GM03348 (cell line): ENCODE measurements around the gene BTNL9.
"Not testable (repeated sequence)": the region's sequence is repeated elsewhere in the genome, so short reads cannot be mapped to it uniquely, and the experiment has no call there.

Source experiments
- DNase-seq: peaks from one replicate; pipeline ENCODE4 v3.0.0; 2012; ENCODE audit warnings: low spot score

Gene BTNL9

GRCh38 chr5:181039931-181040630 lies at the start of gene BTNL9:
BTNL9 (plus strand) TSS chr5:181040266; CDS start chr5:181045490, 5,224 bp downstream.
- no peak for DNase-seq

DNA sequence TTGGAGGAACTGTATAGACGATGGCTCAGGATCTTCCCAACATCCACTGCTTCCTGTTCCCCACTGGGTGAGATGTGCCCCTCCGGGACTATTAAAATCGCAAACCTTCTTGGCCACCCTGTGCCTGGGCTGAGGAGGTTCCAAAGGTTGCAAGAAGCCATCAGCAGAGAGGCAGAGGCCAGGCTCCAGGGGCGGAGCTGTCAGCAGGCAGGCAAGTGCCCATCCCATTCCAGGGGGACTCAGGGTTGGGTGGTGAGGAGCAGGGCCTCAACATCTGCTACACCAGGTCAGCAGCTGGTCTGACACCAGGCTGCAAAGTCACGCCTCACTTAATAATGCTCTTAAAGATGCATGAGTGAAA lies 49.2 kb upstream of the BTNL9 start:
- DNase-seq = no peak

DNA sequence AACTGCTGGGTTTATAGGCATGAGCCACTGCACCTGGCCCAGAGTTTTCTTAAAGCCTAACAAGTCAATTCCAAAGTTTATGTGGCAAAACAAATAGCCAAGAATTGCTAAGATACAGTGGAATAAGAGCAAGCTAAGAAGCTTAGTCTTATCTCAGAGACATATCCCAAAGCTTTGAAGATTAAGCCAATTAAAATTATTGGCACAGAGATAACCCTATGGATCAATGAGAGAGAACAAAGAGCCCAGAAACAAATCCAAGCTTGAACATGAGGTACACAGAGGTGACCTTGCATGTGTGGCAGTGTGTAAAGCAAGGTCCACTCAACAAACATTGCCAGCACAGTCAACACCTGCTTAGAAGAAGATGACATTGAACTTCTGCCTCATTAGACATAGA lies 38.1 kb upstream of the BTNL9 start:
- DNase-seq = no peak

DNA sequence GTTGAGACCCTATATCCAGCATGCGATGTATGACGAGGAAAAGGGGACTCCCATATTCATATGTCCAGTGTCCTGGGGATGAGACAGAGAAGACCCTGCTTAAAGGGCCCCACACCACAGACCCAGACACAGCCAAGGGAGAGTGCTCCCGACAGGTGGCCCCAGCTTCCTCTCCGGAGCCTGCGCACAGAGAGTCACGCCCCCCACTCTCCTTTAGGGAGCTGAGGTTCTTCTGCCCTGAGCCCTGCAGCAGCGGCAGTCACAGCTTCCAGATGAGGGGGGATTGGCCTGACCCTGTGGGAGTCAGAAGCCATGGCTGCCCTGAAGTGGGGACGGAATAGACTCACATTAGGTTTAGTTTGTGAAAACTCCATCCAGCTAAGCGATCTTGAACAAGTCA lies 34.3 kb upstream of the BTNL9 start:
- no peak for DNase-seq

GRCh38 chr5:181008136-181008535 lies 31.9 kb upstream of the BTNL9 start:
- DNase-seq = no peak

- not testable (repeated sequence) for DNase-seq
Measured at GRCh38 chr5:181010018-181010417, 30.0 kb upstream of the BTNL9 start.

DNA sequence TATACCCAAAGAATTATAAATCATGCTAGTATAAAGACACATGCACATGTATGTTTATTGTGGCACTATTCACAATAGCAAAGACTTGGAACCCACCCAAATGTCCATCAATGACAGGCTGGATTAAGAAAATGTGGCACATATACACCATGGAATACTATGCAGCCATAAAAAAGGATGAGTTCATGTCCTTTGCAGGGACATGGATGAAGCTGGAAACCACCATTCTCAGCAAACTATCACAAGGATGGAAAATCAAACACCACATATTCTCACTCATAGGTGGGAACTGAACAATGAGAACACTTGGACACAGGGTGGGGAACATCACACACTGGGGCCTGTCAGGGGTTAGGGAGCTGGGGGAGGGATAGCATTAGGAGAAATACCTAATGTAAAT lies 25.4 kb upstream of the BTNL9 start:
- not testable (repeated sequence) for DNase-seq

DNA sequence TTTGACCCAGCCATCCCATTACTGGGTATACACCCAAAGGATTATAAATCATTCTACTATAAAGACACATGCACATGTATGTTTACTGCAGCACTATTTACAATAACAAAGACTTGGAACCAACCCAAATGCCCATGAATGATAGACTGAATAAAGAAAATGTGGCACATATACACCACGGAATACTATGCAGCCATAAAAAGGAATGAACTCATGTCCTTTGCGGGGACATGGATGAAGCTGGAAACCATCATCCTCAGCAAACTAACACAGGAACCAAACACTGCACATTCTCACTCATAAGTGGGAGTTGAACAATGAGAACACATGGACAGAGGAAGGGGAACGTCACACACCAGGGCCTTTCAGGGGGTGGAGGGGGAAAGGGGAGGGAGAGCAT lies 22.6 kb upstream of the BTNL9 start:
- not testable (repeated sequence) for DNase-seq

DNA sequence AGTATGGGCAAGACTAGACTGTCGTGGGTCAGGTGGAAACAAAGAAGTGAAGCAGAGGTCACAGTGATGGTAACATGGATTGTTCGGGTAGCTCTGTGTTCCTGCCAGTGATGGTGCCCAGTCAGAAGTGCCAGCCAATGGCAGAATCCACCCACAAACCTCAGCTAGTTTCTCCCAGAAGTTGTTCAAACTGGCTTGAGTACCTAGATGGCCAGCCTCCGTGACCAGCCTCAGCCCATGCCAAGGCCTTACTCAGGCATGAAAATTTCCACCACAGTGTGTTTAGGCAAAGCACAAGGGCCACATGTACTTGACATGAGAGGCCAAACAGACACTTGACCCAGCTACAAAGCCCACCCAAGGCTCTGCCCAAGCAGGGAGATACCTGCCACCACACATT lies 19.4 kb upstream of the BTNL9 start:
- DNase-seq = no peak

DNA sequence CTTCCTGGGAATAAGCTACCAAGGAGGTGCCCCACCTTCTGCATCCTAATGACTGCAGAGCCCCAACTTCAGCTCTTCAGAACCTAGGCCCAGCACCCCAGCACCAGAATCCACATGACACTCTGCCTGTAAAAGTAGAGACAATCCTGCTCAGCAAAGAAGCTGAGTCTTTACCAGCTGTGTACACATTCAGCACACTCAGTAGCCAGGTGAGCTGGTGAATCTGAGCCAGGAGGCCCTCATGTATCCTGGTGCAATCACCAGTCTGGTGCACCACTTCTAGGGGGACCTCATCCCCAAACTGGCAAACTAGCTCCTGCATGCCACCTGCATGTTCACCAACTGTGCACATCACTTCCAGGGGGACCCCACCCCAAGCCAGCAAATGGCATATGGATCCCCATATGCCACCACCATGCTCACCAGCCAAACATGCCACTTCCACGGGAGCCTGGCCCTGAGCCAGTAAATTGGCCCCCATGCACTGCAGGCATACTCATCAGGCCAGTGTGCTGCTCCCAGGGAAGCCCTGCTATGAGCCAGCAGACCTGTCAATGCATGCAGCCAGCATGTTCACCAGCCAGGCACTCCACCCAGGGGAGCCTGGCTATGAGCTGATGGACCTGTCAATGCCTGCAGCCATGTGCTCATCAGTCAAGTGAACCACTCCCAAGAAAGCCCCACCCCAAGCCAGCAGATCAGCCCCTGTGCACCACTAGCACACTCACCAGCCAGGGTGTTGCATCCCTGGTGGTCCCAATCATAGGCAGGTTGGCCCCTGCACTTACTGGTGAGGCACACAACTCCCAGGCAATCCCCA lies 15.6 kb upstream of the BTNL9 start:
- no peak for DNase-seq

GRCh38 chr5:181027452-181028031 lies 12.5 kb upstream of the BTNL9 start:
- DNase-seq = no peak

GRCh38 chr5:181028032-181028819 lies 11.8 kb upstream of the BTNL9 start:
- no peak for DNase-seq

GRCh38 chr5:181031716-181032115 lies 8.3 kb upstream of the BTNL9 start:
- DNase-seq = no peak

DNA sequence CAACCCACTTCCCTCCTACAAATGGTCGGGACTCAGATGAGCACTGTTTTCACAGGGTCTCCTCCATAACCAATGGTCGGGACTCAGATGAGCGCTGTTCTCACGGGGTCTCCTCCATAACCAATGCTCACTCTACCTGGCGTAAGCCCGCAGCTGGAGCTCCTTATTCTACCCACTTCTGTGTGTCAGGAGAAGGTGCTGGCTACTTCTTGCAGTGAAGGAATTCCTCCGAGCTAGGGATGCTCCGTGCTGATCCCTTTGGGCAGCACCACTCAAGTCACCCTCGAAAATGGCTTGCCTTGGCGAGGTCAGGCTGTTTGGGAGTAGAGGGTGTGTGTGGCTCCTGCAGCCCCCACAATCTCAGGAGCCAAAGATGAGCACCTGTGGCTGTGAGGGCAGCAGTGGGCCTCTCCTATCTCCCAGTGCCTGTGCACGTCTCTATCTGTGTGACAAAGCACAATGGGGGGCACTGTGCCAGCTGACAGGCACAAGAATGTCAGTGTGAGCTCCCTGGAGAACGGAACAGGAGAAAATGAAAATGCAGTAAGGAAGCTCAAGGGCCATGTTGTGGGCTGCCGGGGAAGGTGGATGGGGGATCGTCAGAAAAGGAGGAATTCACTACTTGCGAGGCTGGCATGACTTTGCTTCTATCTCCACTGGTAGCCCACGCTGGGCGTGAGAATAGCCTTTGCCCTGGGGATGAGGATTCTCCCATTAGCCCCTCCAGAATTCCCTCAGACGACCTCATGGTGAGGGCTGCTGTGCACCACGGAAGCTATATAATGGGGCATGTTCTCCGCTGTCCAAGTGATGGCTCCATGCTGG lies 3.9 kb upstream of the BTNL9 start:
- DNase-seq = no peak

DNA sequence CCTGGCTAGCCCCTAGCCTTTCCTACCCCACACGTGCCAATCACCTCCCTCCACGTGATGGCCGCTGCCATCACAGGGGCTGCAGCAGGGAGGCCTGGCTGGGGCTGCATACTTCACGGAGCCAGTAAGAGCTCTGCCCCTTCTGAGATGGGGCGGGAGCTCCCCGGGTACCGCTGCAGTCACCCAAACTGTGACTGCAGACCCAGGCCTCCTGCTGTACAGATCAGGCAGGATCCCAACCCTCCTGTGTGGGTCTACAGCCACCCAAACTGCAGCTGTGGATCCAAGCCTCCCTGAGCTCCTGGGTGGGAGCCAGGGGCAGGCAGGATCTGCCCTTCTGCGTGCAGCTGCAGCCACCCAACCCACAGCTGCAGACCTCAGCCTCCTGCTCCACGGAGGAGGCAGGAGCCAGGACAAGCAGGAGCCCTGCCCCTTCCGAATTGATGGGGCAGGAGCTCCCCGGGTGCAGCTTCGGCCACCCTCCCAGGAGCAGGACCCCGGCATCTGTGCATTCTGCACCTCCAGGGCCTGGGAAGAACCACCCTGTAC lies 3.2 kb upstream of the BTNL9 start:
- no peak for DNase-seq

GRCh38 chr5:181037365-181037861 lies 2.7 kb upstream of the BTNL9 start:
- no peak for DNase-seq

GRCh38 chr5:181039471-181039870 lies 595 bp upstream of the BTNL9 start:
- no peak for DNase-seq

DNA sequence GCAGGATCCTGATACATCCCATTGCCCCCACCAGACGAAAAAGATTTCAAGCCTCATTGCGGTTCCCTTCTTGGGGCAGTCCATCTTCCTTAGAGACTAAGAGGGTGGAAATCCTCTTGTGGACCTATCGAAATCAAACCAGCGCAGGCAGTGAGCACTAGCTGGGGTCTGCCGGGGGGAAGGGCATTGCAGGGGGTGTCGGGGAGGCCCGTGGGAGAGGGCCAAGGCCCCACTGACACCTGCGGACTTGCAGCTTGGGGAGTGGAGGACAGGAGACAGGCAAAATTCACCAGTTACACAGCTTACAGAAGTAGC lies 522 bp downstream of the BTNL9 start:
- DNase-seq = no peak

DNA sequence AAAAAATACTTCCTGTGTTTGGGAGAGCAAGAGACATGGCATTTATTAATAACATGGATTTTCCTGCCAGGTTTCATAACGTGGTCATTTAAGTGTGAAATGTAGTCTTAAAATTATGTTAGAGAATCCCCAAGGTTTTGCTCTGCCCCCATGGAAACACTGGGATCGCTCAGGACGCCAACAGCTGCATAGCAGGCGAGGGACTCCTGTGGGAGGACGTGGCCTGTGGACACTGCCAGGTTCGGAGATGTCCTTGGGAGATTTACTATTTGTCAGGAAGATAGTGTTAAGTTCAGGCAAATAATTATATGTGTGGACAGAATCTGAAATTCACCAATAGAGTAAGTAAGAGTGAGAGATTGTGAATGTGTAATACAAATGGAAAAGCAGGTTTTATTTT lies 977 bp downstream of the BTNL9 start:
- no peak for DNase-seq

DNA sequence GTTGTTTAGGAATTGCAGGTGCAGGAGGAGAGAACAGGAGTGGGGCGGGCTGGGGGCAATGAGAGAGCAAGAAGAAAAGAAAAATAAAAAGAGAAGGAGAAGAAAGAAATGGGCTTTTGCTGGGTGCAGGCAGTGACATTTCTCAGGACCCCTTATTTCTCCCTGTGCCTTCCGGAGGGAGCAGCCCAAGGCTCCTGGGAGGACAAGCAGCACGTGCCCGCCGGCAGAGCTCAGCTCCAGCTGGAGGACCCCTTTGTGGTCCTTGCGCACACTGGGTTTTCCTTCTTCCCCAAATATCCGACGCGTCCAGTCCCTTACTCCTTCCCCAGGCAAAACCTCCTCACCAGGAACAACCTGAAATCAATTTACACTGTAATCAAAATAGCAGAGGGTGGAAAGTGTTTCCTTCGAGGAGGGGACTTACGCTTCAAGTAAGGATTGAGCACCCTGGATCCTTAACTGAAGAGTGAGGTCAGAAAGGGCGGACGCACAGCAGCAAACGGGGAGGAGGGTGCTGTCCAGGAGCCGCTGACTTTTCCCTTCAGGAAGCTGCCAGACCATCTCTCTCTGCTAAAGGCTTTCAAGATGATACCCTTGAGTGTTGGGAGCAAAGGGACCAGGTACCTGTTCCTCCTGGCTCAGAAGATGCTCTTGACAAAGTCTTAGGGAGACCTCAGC lies 2.1 kb downstream of the BTNL9 start:
- DNase-seq = no peak

DNA sequence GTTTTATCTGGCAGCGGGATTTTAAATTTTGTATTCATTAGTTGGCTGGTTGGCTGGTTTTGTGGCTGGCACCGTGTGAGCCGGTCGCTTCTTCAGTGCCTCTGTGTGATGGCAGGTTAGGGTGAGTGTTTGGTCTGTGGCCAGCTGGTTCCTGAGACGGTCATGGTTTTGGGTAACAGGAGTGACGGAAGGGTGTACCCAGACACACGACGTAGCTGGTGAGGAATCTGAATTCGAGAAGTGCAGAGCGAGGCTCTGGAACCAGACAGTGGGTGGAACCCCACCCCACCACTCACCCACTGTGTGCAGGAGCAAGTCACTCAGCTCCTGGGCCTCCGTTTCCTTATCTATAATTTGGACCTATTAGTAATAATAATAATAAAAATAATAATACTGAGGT lies 2.7 kb downstream of the BTNL9 start:
- no peak for DNase-seq
